Left lung (tissue), 10 donors: ENCODE measurements around the gene DLG2. TPM values are rescaled to one million over a fixed set of nuclear protein-coding genes. Genes with fewer than 3 reads are reported as not detected.

ENCODE experiments used
- ATAC-seq: fragments of 200-7000 bp; cut with Tn5 transposase; one replicate; pipeline ENCODE4 v1.9.1; 2020; ENCODE audit warnings: moderate library complexity
- DNase-seq, 4 donors: peaks; one replicate each; pipeline ENCODE4 v3.0.0-alpha.2; 2013 to 2020
- H3K27ac ChIP-seq, 2 donors: fragments of 200-600 bp; sonication (generic) in 1 of 2; one replicate each; pipeline versions ENCODE4 v1.5.0 to v1.8.0; 2020 to 2021
- H3K27me3 ChIP-seq, 2 donors: fragments of 200-600 bp; sonication (generic) in 1 of 2; one replicate each; pipeline versions ENCODE4 v1.5.0 to v1.8.0; 2020 to 2021
- H3K36me3 ChIP-seq, 2 donors: fragments of 200-600 bp; sonication (generic) in 1 of 2; one replicate each; pipeline versions ENCODE4 v1.5.0 to v1.8.0; 2020 to 2021
- H3K4me1 ChIP-seq, 2 donors: fragments of 200-600 bp; one replicate each; pipeline ENCODE4 v1.8.0; 2021
- H3K4me3 ChIP-seq, 2 donors: fragments of 200-600 bp; sonication (generic) in 1 of 2; one replicate each; pipeline versions ENCODE4 v1.5.0 to v1.8.0; 2020 to 2021; ENCODE audit warnings: mild to moderate bottlenecking in 1 of 2
- H3K9me3 ChIP-seq, 2 donors: fragments of 200-600 bp; sonication (generic) in 1 of 2; one replicate each; pipeline versions ENCODE4 v1.5.0 to v1.8.0; 2020 to 2021
- intact Hi-C, 2 donors: fragments of 100-400 bp; cut with DNase I; formaldehyde crosslinking; loops; one replicate each; pipeline versions ENCODE4 v1.11.2 to v1.14.2; 2022
- polyA plus RNA-seq, 6 donors: library from polyadenylated mRNA; unstranded; fragments of 120-200 nt; gene quantifications; one replicate each; pipeline ENCODE4 v1.2.1, GENCODE V29; 2013; ENCODE audit not compliant: insufficient read length in 6 of 6
- total RNA-seq, 2 donors: library from RNA; stranded (reverse); fragmentation: NEBNext Ultra II Directional; extraction: Animal tissue kit (Norgen Biotek cat#: 25700); gene quantifications; one replicate each; pipeline ENCODE4 v1.2.1, GENCODE V29; 2021
- TF ChIP-seq, protein P1 (sequence below), 2 donors: fragments of 200-600 bp; sonication (generic) in 1 of 2; IDR thresholded peaks; one replicate each; pipeline versions ENCODE4 v1.5.0 to v1.8.0; 2021; ENCODE audit warnings: antibody characterized with exemption in 2 of 2
- donor health status: DM: no; HTN: yes; CAD: no.
- donor health status: DM: no; HTN: no; CAD: no.

Gene DLG2
- total and polyA plus RNA-seq, 8 donors, result 4.5 to 15.0 (median 8.6) TPM

DNA sequence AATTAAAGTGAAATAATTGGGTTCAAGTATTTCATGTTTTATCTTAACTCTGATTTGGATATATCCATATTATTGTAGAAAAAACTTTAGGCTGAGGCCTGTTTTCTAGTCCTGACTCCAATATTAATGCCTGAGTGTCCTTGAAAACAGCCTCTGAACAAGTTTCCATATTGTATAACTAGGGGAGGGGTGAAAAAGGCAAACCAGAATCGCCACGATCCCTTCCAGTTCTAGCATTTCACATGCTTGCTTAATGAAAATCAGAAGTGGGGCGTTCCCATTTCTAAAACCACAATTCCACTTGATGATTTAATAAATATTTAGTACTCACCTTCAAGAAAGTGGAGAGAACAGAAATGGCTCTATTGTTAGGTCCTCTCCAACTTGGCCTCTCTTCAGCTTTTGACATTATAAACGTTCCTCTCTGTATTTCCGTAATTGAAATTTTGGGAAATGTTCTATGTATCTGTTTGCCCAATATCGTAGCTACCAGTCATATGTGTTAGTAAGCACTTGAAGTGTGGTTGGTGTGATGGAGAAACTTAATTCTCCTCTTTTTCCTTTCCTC is 1779.6 kb downstream of the DLG2 start:
- Histone ChIP-seq H3K27ac (no peak overlapping the region), H3K4me1 (no peaks in the 10 kb centered on the region), H3K9me3 (no peaks in the 10 kb centered on the region), H3K36me3 (no peaks in the 10 kb centered on the region), H3K27me3 (no peaks in the 10 kb centered on the region), H3K4me3 (no peak overlapping the region)
- intact Hi-C loops, result loop anchor here in 1 of 2 donors (10.0 kb wide), 1 partner anchor 407 kb away; no protein-coding TSS in a partner anchor
- ATAC-seq (peak; percentile 78), DNase-seq (no peak)
- TF ChIP-seq, protein P1, sequence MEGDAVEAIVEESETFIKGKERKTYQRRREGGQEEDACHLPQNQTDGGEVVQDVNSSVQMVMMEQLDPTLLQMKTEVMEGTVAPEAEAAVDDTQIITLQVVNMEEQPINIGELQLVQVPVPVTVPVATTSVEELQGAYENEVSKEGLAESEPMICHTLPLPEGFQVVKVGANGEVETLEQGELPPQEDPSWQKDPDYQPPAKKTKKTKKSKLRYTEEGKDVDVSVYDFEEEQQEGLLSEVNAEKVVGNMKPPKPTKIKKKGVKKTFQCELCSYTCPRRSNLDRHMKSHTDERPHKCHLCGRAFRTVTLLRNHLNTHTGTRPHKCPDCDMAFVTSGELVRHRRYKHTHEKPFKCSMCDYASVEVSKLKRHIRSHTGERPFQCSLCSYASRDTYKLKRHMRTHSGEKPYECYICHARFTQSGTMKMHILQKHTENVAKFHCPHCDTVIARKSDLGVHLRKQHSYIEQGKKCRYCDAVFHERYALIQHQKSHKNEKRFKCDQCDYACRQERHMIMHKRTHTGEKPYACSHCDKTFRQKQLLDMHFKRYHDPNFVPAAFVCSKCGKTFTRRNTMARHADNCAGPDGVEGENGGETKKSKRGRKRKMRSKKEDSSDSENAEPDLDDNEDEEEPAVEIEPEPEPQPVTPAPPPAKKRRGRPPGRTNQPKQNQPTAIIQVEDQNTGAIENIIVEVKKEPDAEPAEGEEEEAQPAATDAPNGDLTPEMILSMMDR (IDR thresholded peaks at IDR 0.05), result no peak

GRCh38 chr11:83845797-83846196 is 1781.3 kb downstream of the DLG2 start:
- intact Hi-C loops, result loop anchor here in 1 of 2 donors (10.0 kb wide), 1 partner anchor 409 kb away; no protein-coding TSS in a partner anchor
- Histone ChIP-seq H3K36me3 (no peaks in the 10 kb centered on the region), H3K27me3 (no peaks in the 10 kb centered on the region), H3K27ac (no peak overlapping the region), H3K4me3 (no peak overlapping the region), H3K9me3 (no peaks in the 10 kb centered on the region), H3K4me1 (no peaks in the 10 kb centered on the region)
- TF ChIP-seq, protein P1 (IDR thresholded peaks at IDR 0.05), result no peak
- ATAC-seq (no peak), DNase-seq (no peak)

GRCh38 chr11:83840326-83840725 is 1786.8 kb downstream of the DLG2 start:
- Histone ChIP-seq H3K36me3 (no peaks in the 10 kb centered on the region), H3K4me1 (peaks cover 0 to 4% of the 10 kb centered on the region in 2 donors), H3K27me3 (no peaks in the 10 kb centered on the region), H3K4me3 (no peak overlapping the region), H3K27ac (no peak overlapping the region), H3K9me3 (no peaks in the 10 kb centered on the region)
- ATAC-seq, result no peak
- TF ChIP-seq, protein P1 (IDR thresholded peaks at IDR 0.05), result no peak
- intact Hi-C loops, result loop anchor here in 1 of 2 donors (10.0 kb wide), 1 partner anchor 414 kb away; no protein-coding TSS in a partner anchor
- no peak for DNase-seq

DNA sequence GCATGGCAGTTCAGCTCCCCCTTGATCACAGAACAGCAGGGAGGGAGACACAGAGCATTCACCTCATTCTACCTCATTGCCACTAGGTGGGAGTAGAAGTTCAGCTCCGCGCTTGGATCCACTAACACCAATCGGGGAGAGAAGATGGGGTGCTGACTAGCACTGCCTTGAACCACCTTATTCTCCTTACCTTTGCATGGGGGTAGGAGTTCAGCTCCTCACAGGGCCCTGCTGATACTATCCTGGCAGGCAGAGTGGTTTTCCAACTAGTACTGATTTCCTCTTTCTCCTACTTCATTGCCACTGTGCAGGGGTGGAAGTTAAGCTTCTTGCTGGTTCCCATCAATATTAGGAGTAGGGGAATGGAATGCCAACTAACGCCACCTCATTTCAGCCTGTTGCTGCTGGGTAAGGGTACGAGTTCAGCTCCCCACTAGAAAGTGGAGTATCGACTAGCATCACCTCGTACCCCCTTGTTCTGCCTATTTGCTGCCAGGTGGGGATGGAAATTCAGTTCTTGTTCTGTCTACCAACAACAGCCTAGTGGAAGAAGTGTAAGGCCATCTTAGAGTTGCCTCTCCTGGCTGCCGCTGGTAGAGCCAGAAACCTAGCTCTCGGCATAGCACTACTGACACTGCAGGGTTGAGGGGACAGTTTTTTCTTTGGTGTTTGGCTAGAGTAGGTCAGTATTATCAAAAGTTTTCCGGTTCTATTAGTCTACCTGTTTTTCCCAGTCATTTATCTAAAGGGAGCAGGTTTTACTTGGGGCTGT is 1790.1 kb downstream of the DLG2 start:
- H3K36me3 ChIP-seq, result no peaks in the 10 kb centered on the region
- no peaks in the 10 kb centered on the region for H3K27me3 ChIP-seq
- peaks cover 0 to 4% of the 10 kb centered on the region in 2 donors for H3K4me1 ChIP-seq
- ATAC-seq (peak; percentile 95), DNase-seq (peak in 2 of 4 donors; percentile 24 to 64)
- no peaks in the 10 kb centered on the region for H3K9me3 ChIP-seq
- no peak overlapping the region for H3K27ac ChIP-seq
- TF ChIP-seq, protein P1 (IDR thresholded peaks at IDR 0.05), result peak; percentile 41 to 71
- intact Hi-C loops, result loop anchor here in 1 of 2 donors (5.0 kb wide), 1 partner anchor 550 kb away; no protein-coding TSS in a partner anchor
- no peak overlapping the region for H3K4me3 ChIP-seq

DNA sequence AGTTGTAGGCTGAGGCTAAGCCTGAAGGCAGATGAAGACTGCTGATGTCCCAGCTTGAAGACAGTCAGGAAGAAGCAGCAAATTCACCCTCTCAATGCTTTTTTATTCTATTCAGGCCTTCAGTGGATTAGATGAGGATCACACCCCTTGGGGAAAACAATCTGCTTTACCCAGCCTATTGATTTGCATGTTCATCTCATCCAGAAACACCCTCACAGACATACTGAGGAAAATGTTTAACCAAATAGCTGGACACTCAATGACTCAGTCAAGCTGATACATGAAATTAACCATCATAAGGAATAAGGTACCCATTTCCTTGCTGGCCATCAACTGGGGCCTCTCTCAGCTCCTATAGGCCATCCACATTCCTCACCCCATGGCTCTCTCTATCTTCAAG is 1791.1 kb downstream of the DLG2 start:
- H3K9me3 ChIP-seq, result no peaks in the 10 kb centered on the region
- no peak for ATAC-seq

More for the DNA sequence above, 1791.1 kb downstream of the DLG2 start:
- Histone ChIP-seq H3K36me3 (no peaks in the 10 kb centered on the region), H3K27ac (no peak overlapping the region), H3K27me3 (no peaks in the 10 kb centered on the region), H3K4me3 (no peak overlapping the region), H3K4me1 (peaks cover 0 to 4% of the 10 kb centered on the region in 2 donors)
- intact Hi-C loops, result loop anchor here in 1 of 2 donors (5.0 kb wide), 1 partner anchor 551 kb away; no protein-coding TSS in a partner anchor
- no peak for DNase-seq
- TF ChIP-seq, protein P1 (IDR thresholded peaks at IDR 0.05), result no peak
